Right forelimb (tissue), 1 donor: Measurements from ENCODE around the gene HSPB1.
"Not testable (repeated sequence)": the region's sequence is repeated elsewhere in the genome, so short reads cannot be mapped to it uniquely, and the experiment has no call there.

ENCODE experiments used
- DNase-seq: peaks from one replicate; pipeline ENCODE4 v3.0.0-alpha.2; 2018

Gene HSPB1

DNA sequence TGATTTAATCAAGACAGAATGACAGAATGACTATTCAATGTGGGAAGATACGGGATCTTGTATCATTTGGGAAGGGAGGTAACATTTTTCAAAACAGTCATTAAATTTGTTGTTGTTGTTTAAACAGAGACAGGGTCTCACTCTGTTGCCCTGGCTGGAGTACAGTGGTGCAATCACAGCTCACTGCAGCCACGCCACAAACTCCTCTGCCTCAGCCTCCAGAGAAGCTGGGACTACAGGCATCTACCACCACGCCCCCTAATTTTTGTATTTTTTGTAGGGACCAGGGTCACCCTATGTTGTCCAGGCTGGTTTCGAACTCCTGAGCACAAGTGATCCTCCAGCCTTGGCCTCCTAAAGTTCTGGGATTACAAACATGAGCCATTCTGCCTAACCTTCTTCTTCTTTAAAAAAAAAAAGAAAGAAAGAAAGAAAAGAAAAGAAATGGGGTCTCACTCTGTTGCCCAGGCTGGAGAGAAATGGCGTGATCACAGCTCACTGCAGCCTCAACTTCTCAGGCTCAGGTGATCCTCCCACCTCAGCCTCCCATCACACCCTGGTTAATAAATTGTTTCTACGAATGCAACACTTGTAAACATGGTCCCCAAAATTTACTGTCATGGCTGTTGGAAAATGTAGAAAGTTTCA is 32.0 kb downstream of the HSPB1 start:
- no peak for DNase-seq

GRCh38 chr7:76335417-76335816 is 32.9 kb downstream of the HSPB1 start:
- not testable (repeated sequence) for DNase-seq

DNA sequence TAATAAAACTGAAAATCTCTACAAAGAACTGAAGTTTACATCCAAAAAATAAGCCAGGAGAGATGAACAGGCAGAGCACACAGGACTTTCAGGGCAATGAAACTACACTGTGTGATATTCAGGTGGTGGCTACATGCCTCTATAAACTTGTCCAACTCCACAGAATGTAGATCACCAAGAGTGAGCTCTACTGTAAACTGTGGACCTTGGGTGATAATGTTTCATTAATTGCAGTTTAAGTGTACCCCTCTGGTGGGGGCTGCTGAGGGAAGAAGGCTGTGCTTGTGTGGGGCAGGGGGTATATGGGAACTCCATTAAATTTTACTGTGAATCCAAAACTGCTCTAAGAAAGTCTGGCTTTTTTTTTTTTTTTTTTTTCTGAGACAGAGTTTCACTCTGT is 33.6 kb downstream of the HSPB1 start:
- no peak for DNase-seq

- DNase-seq = no peak
These were observed 34.7 kb downstream of the HSPB1 start for GRCh38 chr7:76337147-76337546.

DNA sequence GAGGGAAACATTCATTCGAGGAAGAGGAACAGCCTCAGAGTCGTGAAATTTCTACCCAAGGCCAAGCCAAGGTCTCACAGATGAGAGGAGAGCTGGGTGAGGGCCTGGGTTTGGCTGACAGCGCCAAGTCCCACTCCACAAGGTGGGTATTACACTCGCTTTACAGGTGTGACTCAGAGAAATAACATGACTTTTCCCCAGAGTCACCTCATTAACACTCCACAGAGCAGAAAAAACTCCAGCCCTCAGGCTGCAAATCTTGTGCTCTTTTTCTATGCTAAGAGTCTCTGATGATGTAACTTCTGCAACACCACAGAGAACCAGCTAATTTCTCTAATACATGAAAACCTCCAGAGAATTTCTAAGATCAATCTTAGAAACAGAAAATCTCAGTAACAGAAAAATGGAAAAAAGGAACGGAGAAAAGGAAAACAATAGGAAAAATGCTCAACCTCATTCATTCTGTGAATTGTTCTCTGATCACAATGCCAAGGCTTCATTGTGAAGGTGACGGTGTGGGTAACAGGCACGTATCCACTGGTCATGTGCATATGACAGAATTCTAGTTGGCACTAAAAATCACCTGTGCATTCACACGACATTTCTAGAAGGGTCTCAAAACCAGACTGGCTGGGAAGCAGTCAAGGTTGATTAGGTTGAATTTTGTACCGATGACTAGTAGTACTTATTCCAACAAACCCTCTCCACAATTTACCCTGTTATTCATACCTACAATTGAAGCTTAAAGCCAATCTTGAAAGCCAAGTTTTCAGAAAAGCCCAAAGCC is 36.0 kb downstream of the HSPB1 start:
- no peak for DNase-seq

DNA sequence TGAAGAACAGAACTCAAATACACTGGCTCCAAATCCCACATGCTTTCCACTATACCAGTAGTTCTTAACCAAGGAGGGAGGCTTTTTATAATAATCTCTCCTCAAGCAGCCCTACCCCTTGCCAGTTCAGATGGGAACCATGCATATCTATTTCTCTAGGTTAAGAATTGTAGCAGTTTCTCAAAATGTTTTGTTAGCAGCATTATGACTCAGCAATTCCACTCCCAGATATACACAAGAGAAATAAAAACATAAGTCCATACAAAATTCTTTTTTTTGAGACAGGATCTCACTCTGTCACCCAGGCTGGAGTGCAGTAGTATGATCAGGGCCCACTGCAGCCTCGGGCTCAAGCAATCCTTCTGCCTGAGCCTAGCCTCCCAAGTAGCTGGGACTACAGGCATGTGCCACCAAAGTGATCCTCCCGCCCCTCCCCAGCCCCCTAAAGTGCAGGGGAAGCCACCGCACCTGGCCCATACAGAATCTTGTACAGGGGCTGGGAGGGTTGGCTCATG is 38.2 kb downstream of the HSPB1 start:
- DNase-seq = no peak

- no peak for DNase-seq
These were observed 39.7 kb downstream of the HSPB1 start for GRCh38 chr7:76342222-76342621.

GRCh38 chr7:76343294-76343930 is 40.9 kb downstream of the HSPB1 start:
- DNase-seq = no peak

- DNase-seq = no peak
These were observed 41.5 kb downstream of the HSPB1 start for GRCh38 chr7:76343931-76344321.

- no peak for DNase-seq
These were observed 43.6 kb downstream of the HSPB1 start for GRCh38 chr7:76346097-76346496.

GRCh38 chr7:76346778-76347177 is 44.3 kb downstream of the HSPB1 start:
- DNase-seq = no peak

DNA sequence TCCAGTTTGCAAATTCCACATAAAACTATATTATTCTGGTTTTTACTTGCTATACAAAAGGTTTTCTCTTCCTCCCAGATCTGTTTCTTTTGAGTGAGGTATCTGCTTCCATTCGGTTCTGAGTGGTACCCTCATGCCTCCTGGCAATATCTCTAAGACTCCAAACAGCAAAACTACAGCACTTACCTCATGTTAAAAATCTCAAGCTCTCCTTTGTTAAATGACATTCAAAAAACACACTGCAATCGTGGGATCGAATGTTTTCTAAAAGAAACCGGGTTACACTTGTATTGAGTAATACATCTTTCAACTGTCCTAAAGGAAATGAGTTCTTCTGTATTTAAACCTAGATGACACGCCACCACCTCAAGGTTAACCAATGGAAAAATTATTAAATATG is 45.2 kb downstream of the HSPB1 start:
- DNase-seq = no peak

DNA sequence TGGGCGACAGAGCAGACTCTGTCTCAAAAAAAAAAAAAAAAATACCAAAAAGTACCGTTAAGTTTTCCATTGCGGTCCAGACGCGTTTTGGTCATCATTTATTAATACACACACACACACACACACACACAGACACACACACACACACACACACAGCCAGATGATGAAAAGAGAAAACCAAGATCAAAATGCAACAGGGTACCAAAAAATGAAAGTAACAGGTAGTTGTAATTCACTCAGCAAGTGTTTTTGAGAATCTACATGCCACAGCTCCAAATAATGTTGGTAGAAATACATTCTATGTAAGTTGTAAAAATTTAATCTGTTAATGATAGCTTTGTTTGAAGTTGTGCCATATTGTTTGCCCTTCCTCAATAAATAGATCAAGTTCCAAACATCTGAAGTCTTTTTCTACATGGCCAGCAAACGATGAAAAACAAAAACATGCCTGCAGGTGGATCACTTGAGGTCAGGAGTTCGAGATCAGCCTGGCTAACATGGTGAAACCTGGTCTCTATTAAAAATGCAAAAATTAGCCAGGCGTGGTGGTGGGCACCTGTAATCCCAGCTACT is 46.9 kb downstream of the HSPB1 start:
- DNase-seq = no peak

GRCh38 chr7:76351372-76351771 is 48.9 kb downstream of the HSPB1 start:
- no peak for DNase-seq

- DNase-seq = no peak
These were observed 49.7 kb downstream of the HSPB1 start for GRCh38 chr7:76352193-76352592.

GRCh38 chr7:76353744-76354143 is 51.3 kb downstream of the HSPB1 start:
- DNase-seq = no peak
